NCI-H460 (cell line): ENCODE data around the gene SMG6. TPM values are rescaled to one million over a fixed set of nuclear protein-coding genes. Genes with fewer than 3 reads are reported as not detected.
"Not testable (repeated sequence)": the region's sequence is repeated elsewhere in the genome, so short reads cannot be mapped to it uniquely, and the experiment has no call there.

Experiments
- DNase-seq: peaks from one replicate; pipeline ENCODE4 v3.0.0-alpha.2; 2016; ENCODE audit warnings: low read depth; ENCODE audit errors: extremely low read depth
- polyA plus RNA-seq: library from polyadenylated mRNA; depleted of rRNA; stranded (reverse); fragments of >200 nt; gene quantifications from 2 replicates; pipeline ENCODE4 v1.2.3, GENCODE V29; 2014; cell fraction: nucleus; rRNA removed
- total RNA-seq: library from RNA; depleted of rRNA; stranded (reverse); fragments of >200 nt; shearing (Covaris generic); gene quantifications from 2 replicates; pipeline ENCODE4 v1.2.3, GENCODE V29; 2014; rRNA removed

The SMG6 gene
- total RNA-seq, result 7.2 and 8.7 TPM in 2 replicates
- 16.4 and 24.2 TPM in 2 replicates for polyA plus RNA-seq

- DNase-seq, result peak; percentile 87
These were observed at the start of gene SMG6, which contains the start of gene SRR for GRCh38 chr17:2303204-2304188. Gene SMG6 (minus strand): TSS chr17:2303785. CDS start chr17:2303720, 65 bp downstream. Gene SRR (plus strand): TSS chr17:2303950. CDS start chr17:2315561, 11,611 bp downstream.

GRCh38 chr17:2351269-2351668, 47.7 kb upstream of the SMG6 start:
- DNase-seq, result no peak

- peak; percentile 32 for DNase-seq
These were observed 44.5 kb upstream of the SMG6 start for GRCh38 chr17:2347805-2348685.

GRCh38 chr17:2346475-2346874, 42.9 kb upstream of the SMG6 start:
- DNase-seq, result no peak

GRCh38 chr17:2344528-2344927, 40.9 kb upstream of the SMG6 start:
- no peak for DNase-seq

GRCh38 chr17:2343421-2343820, 39.8 kb upstream of the SMG6 start:
- DNase-seq, result no peak

GRCh38 chr17:2338315-2338657, 34.7 kb upstream of the SMG6 start:
- no peak for DNase-seq

- peak; percentile 48 for DNase-seq
These were observed 34.1 kb upstream of the SMG6 start for GRCh38 chr17:2337544-2338314.

GRCh38 chr17:2336852-2337543, 33.4 kb upstream of the SMG6 start, which contains the start of gene SGSM2:
Gene SGSM2 (plus strand): TSS chr17:2337501. CDS start chr17:2337689, 188 bp downstream.
- DNase-seq, result no peak

GRCh38 chr17:2336215-2336851, 32.7 kb upstream of the SMG6 start, which contains the start of gene TSR1:
Gene TSR1 (minus strand): TSS chr17:2336457. CDS start chr17:2336427, 30 bp downstream.
- DNase-seq, result peak; percentile 87

GRCh38 chr17:2335726-2336214, 32.2 kb upstream of the SMG6 start:
- no peak for DNase-seq

- DNase-seq, result no peak
These were observed 27.7 kb upstream of the SMG6 start for GRCh38 chr17:2331303-2331702.

GRCh38 chr17:2323629-2324314, 20.2 kb upstream of the SMG6 start:
- DNase-seq, result no peak

- no peak for DNase-seq
These were observed 17.8 kb upstream of the SMG6 start for GRCh38 chr17:2321399-2321798.

- DNase-seq, result no peak
These were observed 15.5 kb upstream of the SMG6 start for GRCh38 chr17:2319051-2319450.

GRCh38 chr17:2317796-2318195, 14.2 kb upstream of the SMG6 start:
- DNase-seq, result no peak

- not testable (repeated sequence) for DNase-seq
These were observed 13.3 kb upstream of the SMG6 start for GRCh38 chr17:2316916-2317205.

- DNase-seq, result no peak
These were observed 9.2 kb upstream of the SMG6 start for GRCh38 chr17:2312736-2313135.
